H1 (cell line): Measurements from ENCODE around the gene CDNF. TPM values are rescaled to one million over a fixed set of nuclear protein-coding genes. Genes with fewer than 3 reads are reported as not detected.
A peak's percentile ranks its signal among the peaks of the same experiment; 100 is the strongest.

ENCODE experiments used
- CEBPB ChIP-seq: IDR thresholded peaks from 2 replicates; pipeline ENCODE4 v1.6.1; 2012; ENCODE audit warnings: low read depth, low read length
- CHD1 ChIP-seq: IDR thresholded peaks from 2 replicates; pipeline ENCODE4 v1.6.1; 2012; ENCODE audit warnings: low read depth, low read length, improper control_type of control experiment
- EGR1 ChIP-seq: IDR thresholded peaks from 2 replicates; pipeline ENCODE4 v1.6.1; 2011; ENCODE audit warnings: low read depth, low read length, borderline replicate concordance
- KDM1A ChIP-seq: fragments of 200-600, 300-600 bp; sonication (generic); IDR thresholded peaks from 2 replicates; pipeline ENCODE4 v1.7.1; 2016; ENCODE audit warnings: mild to moderate bottlenecking, low read length, borderline replicate concordance
- MAFK ChIP-seq: IDR thresholded peaks from 2 replicates; pipeline ENCODE4 v1.6.1; 2012; ENCODE audit warnings: low read depth, mild to moderate bottlenecking, improper control_type of control experiment, low read length
- PHF8 ChIP-seq: fragments of 200-600 bp; sonication (generic); conservative IDR thresholded peaks from 2 replicates; pipeline ENCODE4 v1.7.1; 2012; ENCODE audit warnings: low read depth, mild to moderate bottlenecking, inconsistent platforms, low read length, moderate library complexity
- POLR2A ChIP-seq, 2 experiments: IDR thresholded peaks; 1 replicate in 1 of 2; 2 replicates in 1 of 2; pipeline ENCODE4 v1.6.1; 2011; ENCODE audit warnings: low read depth in 2 of 2, low read length in 2 of 2, mild to moderate bottlenecking in 2 of 2; ENCODE audit errors: control extremely low read depth in 1 of 2
- POLR2AphosphoS5 ChIP-seq: IDR thresholded peaks from 2 replicates; pipeline ENCODE4 v1.6.1; 2011; ENCODE audit warnings: low read depth, low read length
- RAD21 ChIP-seq, 2 experiments: IDR thresholded peaks in 1 of 2; conservative IDR thresholded peaks in 1 of 2; 2 replicates each; pipeline ENCODE4 v1.6.1; 2011; ENCODE audit warnings: low read depth in 2 of 2, low read length in 2 of 2, improper control_type of control experiment in 1 of 2, inconsistent platforms in 1 of 2, mild to moderate bottlenecking in 1 of 2, moderate library complexity in 1 of 2
- RBBP5 ChIP-seq: IDR thresholded peaks from 2 replicates; pipeline ENCODE4 v1.7.1; 2012; ENCODE audit warnings: low read depth, mild to moderate bottlenecking, inconsistent platforms, low read length, moderate library complexity, borderline replicate concordance
- SIRT6 ChIP-seq: IDR thresholded peaks from one replicate; pipeline ENCODE4 v1.7.1; 2012; ENCODE audit warnings: low read length, inconsistent platforms
- SIX5 ChIP-seq: IDR thresholded peaks from 2 replicates; pipeline ENCODE4 v1.6.1; 2011; ENCODE audit warnings: mild to moderate bottlenecking, low read depth, low read length
- ZNF274 ChIP-seq: IDR thresholded peaks from 2 replicates; pipeline ENCODE4 v1.7.0; 2012; ENCODE audit warnings: low read length, borderline replicate concordance; ENCODE audit errors: extremely low read depth
- polyA plus RNA-seq, 7 experiments: library from polyadenylated mRNA; depleted of rRNA in 3 of 7; stranded (reverse) in 5 of 7; unstranded in 2 of 7; fragments of >200 nt in 5 of 7; fragments of 200-250 nt in 2 of 7; gene quantifications; 1 replicate in 5 of 7; 2 replicates in 1 of 7; 4 replicates in 1 of 7; pipeline versions ENCODE4 v1.2.1 to v1.2.3, GENCODE V29; 2011 to 2013; ENCODE audit warnings: missing spikeins in 2 of 7, mixed read lengths in 2 of 7
- total RNA-seq: library from RNA; stranded (reverse); fragmentation: NEBNext Ultra II Directional; extraction: Animal tissue kit (Norgen Biotek cat#: 25700); gene quantifications from 2 replicates; pipeline ENCODE4 v1.2.1, GENCODE V29; 2021
- TF ChIP-seq, protein P1 (sequence below): IDR thresholded peaks from 2 replicates; pipeline ENCODE4 v1.6.1; 2011; ENCODE audit warnings: low read depth, mild to moderate bottlenecking, low read length; ENCODE audit not compliant: insufficient read depth

The CDNF gene
- total and polyA plus RNA-seq, 2 of the 8 experiments (the other 6 are each of a cell fraction or from before 2014, with no cell fraction given): 0.32 to 0.67 TPM

DNA sequence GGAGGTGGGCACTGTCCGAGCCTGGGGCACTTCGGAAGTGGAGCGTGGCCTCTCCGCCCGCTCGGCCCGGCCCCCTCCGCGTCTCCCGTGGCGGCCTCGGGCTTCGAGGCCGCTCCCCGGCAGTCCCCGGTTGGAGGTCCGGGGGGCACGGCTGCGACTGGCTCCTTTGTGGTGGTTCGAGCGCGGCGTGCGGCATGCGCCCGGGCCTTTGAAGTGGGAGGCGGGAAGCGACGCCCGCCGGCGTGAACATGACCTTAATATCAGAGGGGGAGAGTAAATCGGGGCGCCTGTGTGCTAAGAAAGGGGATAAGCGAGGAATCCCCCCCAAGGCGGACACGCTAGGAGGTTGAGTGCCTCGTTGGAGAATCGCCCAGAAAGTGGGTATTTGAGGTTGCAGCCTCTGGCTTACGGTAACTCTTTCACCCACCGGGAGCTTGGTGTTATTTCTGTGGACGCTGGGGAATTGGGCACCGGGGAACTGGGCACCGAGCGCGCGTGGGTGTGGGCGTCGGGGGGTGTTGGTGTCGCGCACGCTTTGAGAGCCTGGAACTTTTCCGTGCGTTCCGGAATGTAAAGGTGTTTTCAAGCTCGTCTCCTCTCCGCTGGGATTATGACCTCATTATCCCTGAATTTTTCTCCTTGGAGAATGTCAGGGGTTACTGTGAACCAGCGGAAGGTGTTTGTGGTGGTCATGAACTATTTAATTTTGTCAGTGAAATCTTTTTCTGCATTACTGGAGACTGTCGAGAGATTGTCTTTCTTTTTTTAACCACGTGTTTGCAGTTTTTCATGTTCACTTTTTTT lies 41.5 kb upstream of the CDNF start (continued):
- TF ChIP-seq, protein P1, sequence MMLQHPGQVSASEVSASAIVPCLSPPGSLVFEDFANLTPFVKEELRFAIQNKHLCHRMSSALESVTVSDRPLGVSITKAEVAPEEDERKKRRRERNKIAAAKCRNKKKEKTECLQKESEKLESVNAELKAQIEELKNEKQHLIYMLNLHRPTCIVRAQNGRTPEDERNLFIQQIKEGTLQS: no peak
- peak; percentile 46 for TF ChIP-seq PHF8
- TF ChIP-seq CHD1: no peak; the same call in 1 of the 2 replicates
- TF ChIP-seq RAD21 (IDR thresholded peaks at IDR 0.05 in 1 of 2, conservative IDR thresholded peaks at IDR 0.05 in 1 of 2; ENCODE audit: low read depth in 2 of 2, low read length in 2 of 2): no peak
- TF ChIP-seq ZNF274: no peak
- TF ChIP-seq SIX5: no peak
- TF ChIP-seq CEBPB: no peak
- TF ChIP-seq EGR1: no peak
- TF ChIP-seq POLR2AphosphoS5: peak; percentile 56
- no peak for TF ChIP-seq MAFK
- TF ChIP-seq RBBP5: no peak; the same call in 1 of the 2 replicates
- peak in 1 of 2 experiments; percentile 38; a peak in 1 of 3 replicates for TF ChIP-seq POLR2A (IDR thresholded peaks at IDR 0.05; ENCODE audit: control extremely low read depth in 1 of 2, low read depth in 2 of 2, low read length in 2 of 2)
- no peak for TF ChIP-seq SIRT6
- no peak for TF ChIP-seq KDM1A
